Measurements from ENCODE around the gene UNC13C.

The UNC13C gene

DNA sequence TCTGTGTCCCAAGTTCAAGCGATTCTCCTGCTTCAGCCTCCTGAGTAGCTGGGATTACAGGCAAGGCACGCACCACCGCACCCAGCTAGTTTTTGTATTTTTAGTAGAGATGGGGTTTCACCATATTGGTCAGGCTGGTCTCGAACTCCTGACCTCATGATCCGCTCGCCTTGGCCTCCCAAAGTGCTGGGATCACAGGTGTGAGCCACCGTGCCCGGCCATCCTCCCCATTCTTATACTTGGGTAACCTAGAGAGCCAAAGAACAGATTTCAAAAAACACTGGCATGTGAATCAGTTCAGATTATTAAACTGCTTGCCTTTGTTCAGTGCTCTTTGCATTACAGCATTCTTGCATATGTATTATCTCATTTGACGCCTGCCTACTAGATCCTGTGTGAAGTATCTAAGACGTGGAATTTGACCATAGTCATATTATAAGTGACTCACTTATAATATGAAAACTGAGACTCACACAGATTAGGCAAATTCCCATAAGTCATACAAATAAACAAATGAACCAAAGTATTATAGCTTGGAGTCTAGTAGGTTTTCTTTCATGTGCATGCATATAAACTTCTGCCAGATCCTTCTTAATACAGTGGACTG, 123.5 kb downstream of the UNC13C start:
- no peak for DNase-seq (ENCODE audit: low read depth, low spot score)
- no peak overlapping the region for H3K27ac ChIP-seq

DNA sequence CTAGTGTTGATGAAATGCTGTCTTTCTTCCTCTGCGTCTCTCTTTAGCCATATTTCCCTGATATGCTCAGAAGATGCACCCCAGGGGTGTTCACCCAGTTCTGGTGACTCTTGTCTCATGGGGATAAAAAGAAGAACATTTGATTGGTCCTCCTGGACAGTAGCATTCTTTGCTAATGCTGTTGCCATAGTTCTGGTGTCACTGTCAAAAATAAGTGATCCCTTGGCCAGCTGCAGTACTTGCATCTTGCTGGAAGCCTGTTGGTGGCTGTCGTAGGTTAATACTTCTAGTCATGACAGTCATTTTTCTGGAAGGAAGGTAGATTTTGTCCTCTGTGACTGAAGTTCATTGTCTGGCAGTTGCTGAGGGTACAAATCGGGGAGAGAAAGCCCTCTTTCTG, 124.5 kb downstream of the UNC13C start:
- no peak for DNase-seq (ENCODE audit: low read depth, low spot score)
- no peak overlapping the region for H3K27ac ChIP-seq

GRCh38 chr15:54109014-54109413, 130.8 kb downstream of the UNC13C start:
- no peak for DNase-seq (ENCODE audit: low read depth, low spot score)
- no peak overlapping the region for H3K27ac ChIP-seq

DNA sequence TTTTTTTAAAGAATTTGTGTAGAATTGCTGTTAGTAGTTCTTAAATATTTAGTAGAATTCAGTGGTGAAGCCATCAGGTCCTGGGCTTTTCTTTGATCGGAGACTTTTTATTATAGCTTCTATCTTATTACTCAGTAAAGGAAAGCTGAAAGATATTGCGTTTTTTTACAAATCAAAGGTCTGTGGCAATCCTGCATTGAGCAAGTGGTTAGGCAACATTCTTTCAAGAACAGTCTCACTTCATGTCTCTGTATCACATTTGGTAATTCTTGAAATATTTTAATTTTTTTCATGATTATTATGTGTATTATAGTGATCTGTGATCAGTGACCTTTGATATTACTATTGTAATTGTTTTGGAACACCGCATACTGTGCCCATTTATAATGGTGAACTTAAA, 140.8 kb downstream of the UNC13C start:
- no peak overlapping the region for H3K27ac ChIP-seq
- no peak for DNase-seq (ENCODE audit: low read depth, low spot score)

DNA sequence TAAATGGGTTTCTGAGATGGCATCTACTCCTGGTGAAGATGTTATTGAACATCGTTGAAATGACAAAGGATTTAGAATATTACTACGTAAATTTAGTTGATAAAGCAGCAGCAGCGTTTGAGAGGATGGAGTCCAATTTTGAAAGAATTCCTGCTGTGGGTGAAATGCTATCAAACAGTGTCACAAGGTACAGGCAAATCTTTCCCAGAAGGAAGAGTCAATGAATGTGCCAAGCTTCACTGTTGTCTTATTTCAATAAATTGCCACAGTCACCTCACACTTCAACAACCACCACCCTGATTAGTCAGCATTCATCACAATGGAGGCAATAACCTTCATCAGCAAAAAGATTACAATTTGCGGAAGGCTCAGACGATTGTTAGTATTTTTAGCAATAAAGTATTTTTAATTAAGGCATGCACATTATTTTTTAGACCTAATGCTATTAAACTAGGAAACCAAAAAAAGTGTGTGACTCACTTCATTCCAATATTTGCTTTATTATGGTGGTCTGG, 142.8 kb downstream of the UNC13C start:
- no peak for DNase-seq (ENCODE audit: low read depth, low spot score)
- no peak overlapping the region for H3K27ac ChIP-seq

GRCh38 chr15:54127574-54127973, 149.3 kb downstream of the UNC13C start:
- no peak for DNase-seq (ENCODE audit: low read depth, low spot score)
- no peak overlapping the region for H3K27ac ChIP-seq

DNA sequence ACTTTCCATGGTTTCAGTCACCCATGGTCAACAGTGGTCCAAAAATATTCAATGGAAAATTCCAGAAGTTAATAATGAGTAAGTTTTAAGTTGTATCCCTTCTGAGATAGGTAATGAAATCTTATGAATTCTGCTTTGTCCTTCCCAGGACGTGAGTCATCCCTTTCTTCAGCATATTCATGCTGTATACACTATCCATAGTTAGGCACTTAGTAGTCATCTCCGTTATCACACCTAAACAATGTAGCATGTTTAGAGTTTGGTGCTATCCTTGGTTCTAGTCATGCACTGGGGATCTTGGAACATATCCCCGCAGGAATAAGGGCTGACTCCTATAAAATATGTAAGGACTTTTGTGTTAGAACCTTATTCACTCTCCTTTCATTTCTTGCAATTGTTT, 153.2 kb downstream of the UNC13C start:
- H3K27ac ChIP-seq, result peak overlapping the region; percentile 54
- DNase-seq (ENCODE audit: low read depth, low spot score), result peak; percentile 3

GRCh38 chr15:54149115-54149531, 170.9 kb downstream of the UNC13C start:
- no peak for DNase-seq (ENCODE audit: low read depth, low spot score)
- H3K27ac ChIP-seq, result peak overlapping the region; percentile 66

GRCh38 chr15:54150255-54150654, 172.0 kb downstream of the UNC13C start:
- DNase-seq (ENCODE audit: low read depth, low spot score), result no peak
- peak overlapping the region; percentile 66 for H3K27ac ChIP-seq

- H3K27ac ChIP-seq, result peak overlapping the region; percentile 90
- DNase-seq (ENCODE audit: low read depth, low spot score), result no peak
These were observed 180.8 kb downstream of the UNC13C start for GRCh38 chr15:54159012-54159411.

- H3K27ac ChIP-seq, result no peak overlapping the region
- DNase-seq (ENCODE audit: low read depth, low spot score), result no peak
These were observed 209.1 kb downstream of the UNC13C start for GRCh38 chr15:54187325-54187724.

GRCh38 chr15:54197995-54198394, 219.8 kb downstream of the UNC13C start:
- no peak for DNase-seq (ENCODE audit: low read depth, low spot score)
- H3K27ac ChIP-seq, result no peak overlapping the region

DNA sequence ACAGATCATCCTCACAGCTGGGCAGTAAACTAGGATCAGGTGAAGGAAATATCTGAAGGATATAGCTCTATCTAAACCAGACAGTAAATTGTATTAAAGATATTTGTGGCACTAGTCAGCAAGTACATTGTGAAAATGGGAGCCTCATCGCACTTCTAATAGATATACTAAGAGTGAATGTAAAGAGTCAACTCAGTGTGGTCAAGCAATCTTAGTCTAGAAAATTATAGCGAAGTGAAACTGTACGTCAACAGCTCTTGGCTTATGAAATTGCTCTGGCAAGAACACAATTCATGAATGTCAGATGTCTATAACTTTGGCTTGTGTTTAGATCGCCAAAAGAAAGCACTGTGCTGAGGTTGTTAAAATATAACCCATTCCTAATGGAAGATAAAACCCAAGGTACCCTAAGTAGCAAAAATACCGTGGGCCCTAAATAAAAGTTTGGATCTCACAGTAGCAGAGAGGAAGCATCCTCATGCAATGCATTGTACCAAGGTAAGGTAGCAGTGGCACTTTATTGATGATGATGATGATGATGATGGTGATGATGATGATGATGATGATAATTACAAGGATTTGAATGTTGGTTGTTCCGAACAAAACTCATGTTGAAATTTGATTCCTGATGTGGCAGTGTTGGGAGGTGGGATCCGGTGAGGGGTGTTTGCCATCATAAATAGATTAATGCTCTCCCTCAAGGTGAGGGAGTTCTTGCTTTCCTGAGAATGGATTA, 228.5 kb downstream of the UNC13C start:
- DNase-seq (ENCODE audit: low read depth, low spot score), result no peak
- no peak overlapping the region for H3K27ac ChIP-seq

DNA sequence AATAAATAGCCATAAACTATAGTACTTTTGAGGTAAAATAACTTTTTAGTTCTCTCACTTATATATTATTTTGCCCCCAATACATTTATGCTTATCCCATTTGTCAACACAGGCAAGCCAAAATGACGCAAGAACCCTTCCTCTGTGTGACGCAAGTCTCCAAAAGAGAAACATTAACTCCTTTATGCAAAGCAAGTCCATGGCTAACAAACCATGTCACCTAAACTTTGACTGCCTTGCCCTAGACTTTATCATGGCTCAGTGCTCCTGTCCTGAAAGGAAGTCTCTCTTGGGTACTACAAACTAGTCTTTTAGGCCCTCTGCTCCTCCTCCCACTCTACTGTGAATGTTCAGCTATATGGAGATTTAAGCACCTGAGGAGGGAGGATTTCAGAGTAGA, 230.5 kb downstream of the UNC13C start:
- H3K27ac ChIP-seq, result no peak overlapping the region
- DNase-seq (ENCODE audit: low read depth, low spot score), result no peak

- no peak overlapping the region for H3K27ac ChIP-seq
- DNase-seq (ENCODE audit: low read depth, low spot score), result no peak
These were observed 234.4 kb downstream of the UNC13C start for GRCh38 chr15:54212635-54213034.

GRCh38 chr15:54226455-54226854, 248.2 kb downstream of the UNC13C start:
- no peak overlapping the region for H3K27ac ChIP-seq
- DNase-seq (ENCODE audit: low read depth, low spot score), result no peak

DNA sequence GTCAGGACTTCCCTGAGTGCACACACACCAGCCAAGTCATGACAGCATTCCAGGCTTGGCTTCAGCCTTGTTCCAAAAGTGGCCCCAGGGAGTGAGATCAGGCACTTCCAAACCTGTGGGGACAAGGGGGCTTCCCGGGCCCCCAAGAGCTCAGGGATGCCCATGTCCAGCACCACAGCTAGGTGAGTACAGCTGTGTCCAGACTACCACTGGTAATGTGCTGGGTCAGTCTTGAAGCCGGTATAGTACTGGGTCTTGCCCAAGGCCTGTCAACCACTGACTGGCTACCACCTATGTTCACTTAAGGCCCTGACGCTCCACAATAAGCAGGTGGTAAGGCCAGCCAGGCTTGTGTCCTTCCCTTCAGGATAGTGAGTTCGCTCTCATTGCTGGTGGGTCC, 249.3 kb downstream of the UNC13C start:
- DNase-seq (ENCODE audit: low read depth, low spot score), result no peak
- no peak overlapping the region for H3K27ac ChIP-seq

GRCh38 chr15:54250326-54250725, 272.1 kb downstream of the UNC13C start:
- DNase-seq (ENCODE audit: low read depth, low spot score), result no peak
- H3K27ac ChIP-seq, result no peak overlapping the region

GRCh38 chr15:54256190-54256589, 277.9 kb downstream of the UNC13C start:
- H3K27ac ChIP-seq, result no peak overlapping the region

GRCh38 chr15:54273928-54274327, 295.7 kb downstream of the UNC13C start:
- DNase-seq (ENCODE audit: low read depth, low spot score), result no peak
- H3K27ac ChIP-seq, result no peak overlapping the region

More at GRCh38 chr15:54256190-54256589, 277.9 kb downstream of the UNC13C start:
- DNase-seq (ENCODE audit: low read depth, low spot score), result no peak

GRCh38 chr15:54277834-54278233, 299.6 kb downstream of the UNC13C start:
- DNase-seq (ENCODE audit: low read depth, low spot score), result no peak
- H3K27ac ChIP-seq, result no peak overlapping the region

GRCh38 chr15:54280726-54281125, 302.5 kb downstream of the UNC13C start:
- H3K27ac ChIP-seq, result no peak overlapping the region
- DNase-seq (ENCODE audit: low read depth, low spot score), result no peak
